HS-27A (cell line): ENCODE data around the gene BCKDK.

ENCODE experiments used
- DNase-seq: peaks from one replicate; pipeline ENCODE4 v3.0.0-alpha.2; 2012; ENCODE audit warnings: low read depth, missing footprints

Gene BCKDK

GRCh38 chr16:31080035-31080629 lies 28.1 kb upstream of the BCKDK start:
- no peak for DNase-seq

GRCh38 chr16:31080756-31081419 lies 27.3 kb upstream of the BCKDK start:
- DNase-seq = no peak

DNA sequence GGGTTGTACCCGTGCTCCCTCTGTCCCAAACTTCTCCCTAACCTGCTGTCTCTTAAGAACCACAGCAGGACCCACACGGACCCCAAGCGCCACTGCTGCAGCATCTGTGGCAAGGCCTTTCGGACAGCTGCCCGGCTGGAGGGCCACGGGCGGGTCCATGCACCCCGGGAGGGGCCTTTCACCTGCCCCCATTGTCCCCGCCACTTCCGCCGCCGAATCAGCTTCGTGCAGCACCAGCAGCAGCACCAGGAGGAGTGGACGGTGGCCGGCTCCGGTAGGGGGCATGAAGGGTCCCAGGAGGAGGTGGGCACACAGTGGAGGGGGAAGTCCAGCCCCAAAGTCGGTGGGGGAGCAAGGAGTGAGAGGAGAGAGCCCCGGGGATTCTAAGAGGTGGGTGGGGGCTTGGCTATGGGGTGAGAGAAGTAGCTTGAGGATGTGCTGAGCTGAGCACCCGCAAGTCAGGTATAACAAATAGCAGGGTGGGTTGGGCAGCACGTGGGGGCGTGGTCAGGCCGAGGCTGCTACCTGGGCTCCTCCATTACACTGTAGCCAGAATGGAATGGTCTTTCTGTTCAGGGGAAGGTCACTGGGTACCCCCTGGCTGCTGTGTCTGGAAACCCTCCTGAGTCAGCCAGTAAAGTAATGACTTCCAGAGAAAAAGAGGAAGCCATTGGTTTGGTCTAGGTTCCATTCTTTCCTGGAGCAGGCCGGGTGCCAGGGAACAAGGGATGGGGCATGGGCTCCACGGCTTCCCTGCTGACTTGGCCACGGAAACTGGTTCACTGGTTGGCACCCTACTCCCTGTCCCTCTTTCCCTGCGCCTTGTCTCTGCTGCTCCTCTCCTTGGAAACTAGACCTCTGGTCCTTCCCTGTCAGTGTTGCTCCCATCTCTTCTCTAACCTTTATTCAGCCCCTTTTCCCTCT lies 26.5 kb upstream of the BCKDK start:
- no peak for DNase-seq

DNA sequence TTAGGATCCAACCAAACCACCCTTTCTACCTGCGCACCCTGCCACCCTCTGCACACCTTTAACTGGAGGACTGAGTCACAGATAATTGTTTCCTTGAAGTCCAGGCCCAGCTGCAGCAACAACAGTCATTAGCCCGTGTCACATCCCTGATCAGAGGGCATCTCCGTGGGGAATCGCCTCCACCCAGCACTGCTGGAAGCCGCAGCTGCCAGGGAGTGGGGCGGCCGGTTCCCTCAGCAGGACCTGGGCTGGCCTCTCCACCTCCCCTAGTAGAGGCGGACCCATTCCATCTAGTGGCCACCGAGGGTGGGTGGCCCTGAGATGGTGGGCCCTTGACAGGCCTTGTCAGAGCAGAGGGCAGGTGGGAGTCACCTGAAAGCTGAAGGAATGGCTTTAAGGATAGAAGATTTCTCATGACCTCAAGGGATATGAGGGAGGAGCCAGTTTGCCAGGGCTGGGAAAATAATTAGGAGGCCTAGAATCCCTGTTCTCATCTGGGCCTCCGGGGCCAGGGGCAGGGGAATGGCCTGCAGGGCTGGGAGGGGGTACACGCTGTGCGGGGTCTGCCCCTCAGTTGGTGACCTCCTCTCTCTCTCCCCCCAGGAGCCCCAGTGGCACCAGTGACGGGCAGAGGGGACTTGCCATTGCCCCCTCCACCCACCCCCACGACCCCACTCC lies 25.7 kb upstream of the BCKDK start:
- no peak for DNase-seq

GRCh38 chr16:31083081-31083480 lies 25.1 kb upstream of the BCKDK start:
- no peak for DNase-seq

DNA sequence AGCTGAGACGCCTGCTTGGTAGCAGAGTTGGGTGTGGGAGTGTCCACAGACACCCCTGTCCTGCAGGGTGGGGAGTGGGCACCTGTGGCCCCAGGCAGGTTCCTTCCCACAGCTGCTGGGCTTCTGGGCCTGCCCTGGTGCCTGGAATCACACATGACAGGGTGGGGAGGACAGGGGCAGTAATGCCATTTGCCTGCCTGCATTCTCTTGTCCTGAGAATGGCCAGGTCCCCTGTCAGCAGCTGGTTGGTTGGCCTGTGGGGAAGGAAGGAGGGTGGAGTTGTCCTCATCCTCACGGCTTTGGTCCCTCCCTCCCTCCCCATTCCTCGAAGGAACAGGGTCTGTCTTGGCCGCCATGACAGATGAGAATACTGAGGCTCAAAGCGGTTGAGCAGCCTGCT lies 24.6 kb upstream of the BCKDK start:
- no peak for DNase-seq

- DNase-seq = no peak
These were observed 24.2 kb upstream of the BCKDK start for GRCh38 chr16:31083981-31084380.

DNA sequence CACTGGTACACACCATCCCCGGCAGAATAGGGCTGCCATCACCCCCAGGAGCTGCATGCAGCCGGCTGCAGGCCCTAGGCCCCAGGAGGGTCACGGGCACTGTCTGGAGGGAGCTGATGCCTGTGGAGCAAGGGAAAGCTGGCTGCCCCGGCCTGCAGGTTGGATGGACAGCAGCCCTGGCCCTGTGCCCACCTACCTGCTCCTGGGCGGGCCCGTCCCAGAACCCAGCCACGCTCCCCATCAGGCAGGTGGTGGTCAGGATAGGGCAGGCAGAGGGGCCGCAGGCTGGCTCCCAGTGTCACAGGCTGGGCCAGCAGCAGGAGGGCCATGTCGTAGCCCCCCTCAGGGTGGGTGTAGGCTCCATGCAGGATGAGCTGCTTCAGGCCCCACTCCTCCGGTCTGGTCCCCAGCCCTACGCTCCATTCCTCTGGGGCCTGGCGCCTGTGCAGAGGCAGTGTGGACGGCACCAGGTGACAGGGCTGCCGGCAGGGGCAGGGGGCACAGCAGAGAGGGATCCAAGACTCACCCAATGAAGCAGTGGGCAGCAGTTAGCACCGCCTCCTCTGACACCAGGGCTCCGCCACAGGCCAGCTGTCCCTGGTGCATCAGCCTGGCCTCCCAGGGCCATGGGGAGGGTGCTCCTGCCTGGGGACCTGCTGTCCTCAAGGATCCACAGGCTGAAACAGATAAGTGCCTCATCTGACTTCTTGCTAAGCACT lies 23.4 kb upstream of the BCKDK start:
- no peak for DNase-seq

DNA sequence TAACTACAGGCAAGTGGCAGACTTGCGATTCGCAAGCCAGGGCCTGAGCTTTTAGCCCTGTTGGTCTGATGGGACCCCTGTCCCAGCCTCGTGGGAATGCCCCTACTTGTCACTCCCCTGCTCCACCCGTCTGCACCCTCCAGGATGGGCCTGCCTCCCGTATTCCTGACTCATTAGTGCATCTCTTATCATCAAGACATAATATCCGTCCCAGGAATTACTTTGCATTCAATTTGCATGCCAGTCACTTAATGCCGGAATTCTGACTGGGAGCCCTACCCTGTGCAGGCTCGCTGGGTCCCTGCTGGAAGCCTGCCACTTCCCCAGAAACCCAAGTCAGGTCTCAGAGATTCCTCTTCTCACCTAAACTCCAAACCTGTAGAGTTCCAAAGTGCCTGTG lies 22.8 kb upstream of the BCKDK start:
- no peak for DNase-seq

DNA sequence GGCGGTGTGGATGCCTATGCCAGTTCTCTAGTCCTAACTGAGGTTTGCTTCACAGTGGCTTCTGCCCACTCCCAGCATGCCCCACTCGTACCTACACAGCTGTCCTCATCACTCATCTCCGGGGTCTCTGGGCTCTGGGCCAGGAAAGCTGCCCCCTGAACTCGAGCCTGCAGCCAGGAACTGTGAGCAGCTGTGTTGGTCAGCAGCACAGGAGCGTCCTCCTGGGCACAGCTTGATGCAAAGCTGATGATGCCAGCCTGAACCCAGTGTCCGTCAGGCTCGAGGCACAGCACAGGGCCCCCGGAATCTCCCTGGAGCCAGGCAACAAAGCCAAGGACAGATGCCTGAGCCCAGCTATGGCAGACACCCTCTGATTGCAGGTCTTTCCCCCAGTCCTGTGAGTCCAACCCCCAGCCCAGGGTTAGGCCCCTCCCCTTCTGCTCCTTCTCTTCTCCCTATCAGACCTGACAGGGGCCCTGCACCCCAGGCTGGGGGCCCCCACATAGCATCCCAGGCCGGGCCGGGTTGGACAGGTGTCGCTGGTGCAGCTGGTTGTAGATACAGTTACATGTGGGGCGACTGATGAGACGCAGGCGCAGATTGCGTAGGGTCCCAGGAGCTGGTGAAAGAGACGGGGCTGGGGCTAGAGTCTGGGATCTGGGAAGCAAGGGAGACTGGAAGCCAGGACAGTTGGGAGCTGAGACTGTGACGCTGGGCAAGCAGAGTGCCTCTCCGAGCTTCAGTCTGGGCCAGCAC lies 22.1 kb upstream of the BCKDK start:
- DNase-seq = no peak

DNA sequence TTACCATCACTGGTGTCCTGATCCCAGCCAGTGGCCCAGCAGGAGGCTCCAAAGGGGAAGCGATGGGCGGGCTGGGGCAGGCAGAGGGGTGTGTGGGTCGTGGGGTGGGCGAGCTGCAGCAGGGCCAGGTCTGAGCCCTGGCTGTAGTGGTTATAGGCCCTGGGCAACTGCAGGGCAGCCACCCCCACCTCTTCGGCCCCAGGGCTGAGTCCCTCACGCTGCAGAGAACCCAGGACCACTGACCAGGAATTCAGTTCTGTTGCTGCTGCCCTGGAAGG lies 21.6 kb upstream of the BCKDK start:
- no peak for DNase-seq

DNA sequence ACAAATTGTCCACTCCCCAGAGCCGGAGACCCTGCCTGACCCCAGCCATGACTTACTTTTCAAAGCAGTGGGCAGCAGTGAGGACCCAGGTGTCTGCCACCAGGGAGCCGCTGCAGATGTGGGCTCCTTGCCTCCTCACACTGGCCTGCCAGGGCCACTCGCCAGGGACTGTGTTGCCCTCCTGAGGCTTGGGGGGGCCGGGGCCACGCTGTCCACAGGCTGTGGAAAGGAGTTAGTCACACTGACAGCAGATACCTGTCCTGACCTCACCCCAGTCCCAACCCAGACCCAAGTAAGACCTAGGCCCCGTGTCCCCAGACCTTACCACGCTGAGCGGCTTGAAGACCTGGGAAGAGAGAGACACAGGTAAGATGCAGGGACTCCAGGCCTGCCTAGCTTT lies 20.7 kb upstream of the BCKDK start:
- no peak for DNase-seq

DNA sequence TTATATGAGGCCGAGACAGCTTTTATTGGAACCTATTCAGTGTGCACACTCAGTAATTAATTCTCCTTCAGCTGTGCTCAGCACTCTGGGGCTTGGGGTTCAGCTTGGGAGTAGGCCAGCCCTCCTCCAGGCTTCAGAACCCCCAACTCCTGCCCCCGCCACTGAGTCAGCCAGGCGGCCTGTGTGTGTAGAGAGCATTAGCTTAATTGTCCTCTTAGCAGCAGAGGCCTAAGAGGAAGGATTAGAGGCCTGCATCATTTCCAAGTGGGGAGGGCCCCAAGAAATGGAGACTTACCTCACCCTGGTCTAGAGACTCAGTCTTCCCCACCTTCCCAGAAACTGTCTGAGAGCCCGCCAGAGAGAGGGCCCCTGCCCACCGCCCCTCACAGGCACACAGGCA lies 20.2 kb upstream of the BCKDK start:
- no peak for DNase-seq

GRCh38 chr16:31088459-31089183 lies 19.6 kb upstream of the BCKDK start, which contains the start of gene PRSS53:
Gene PRSS53 (minus strand): TSS chr16:31088943. CDS start chr16:31088809, 134 bp downstream.
- no peak for DNase-seq

- no peak for DNase-seq
These were observed 19.0 kb upstream of the BCKDK start for GRCh38 chr16:31089199-31089598.

GRCh38 chr16:31090540-31090939 lies 17.6 kb upstream of the BCKDK start:
- DNase-seq = no peak

GRCh38 chr16:31092330-31092729 lies 15.9 kb upstream of the BCKDK start:
- no peak for DNase-seq

- DNase-seq = no peak
These were observed 15.0 kb upstream of the BCKDK start for GRCh38 chr16:31093132-31093703.

- DNase-seq = no peak
These were observed 14.1 kb upstream of the BCKDK start for GRCh38 chr16:31094088-31094423.

DNA sequence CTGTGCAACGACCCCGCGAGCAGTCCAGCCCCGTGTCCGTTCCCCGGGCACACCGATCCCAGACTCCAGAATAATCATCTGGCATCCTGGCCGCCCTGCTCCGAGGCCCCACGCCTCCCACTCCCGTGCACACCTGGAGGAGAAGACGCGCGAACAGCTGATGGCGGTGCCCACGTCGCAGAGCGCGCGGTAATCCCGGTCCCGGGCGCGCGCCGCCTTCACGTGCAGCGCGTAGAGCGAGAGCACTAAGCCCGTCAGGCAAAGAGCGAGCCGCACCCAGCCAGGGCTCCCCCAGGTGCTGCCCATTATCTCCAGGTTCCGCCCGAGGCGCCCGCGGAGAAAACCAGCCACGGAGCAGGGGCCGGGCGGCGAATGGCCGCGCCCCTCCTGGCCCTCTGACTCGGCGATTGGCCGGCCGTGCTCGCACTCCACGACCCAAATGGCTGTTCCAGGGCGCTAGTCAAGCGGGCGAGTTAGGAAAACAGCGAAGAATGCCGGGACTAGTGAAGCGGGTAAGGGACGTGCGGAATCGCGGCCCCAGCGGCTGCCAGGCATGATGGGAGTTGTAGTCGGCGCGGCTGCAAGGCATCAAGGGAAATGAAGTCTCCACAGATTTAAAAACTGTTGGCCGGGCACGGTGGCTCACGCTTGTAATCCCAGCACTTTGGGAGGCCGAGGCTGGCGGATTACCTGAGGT lies 13.6 kb upstream of the BCKDK start, which contains the start of gene VKORC1:
Gene VKORC1, minus strand, starts transcription at position 374 of the 697 bp plus-strand sequence. Its CDS starts 68 bp downstream, at position 306.
- DNase-seq = peak; percentile 93
